IPS-11a (cell line): ENCODE data around the gene ELF3.
"Not testable (repeated sequence)": the region's sequence is repeated elsewhere in the genome, so short reads cannot be mapped to it uniquely, and the experiment has no call there.

Experiments used
- H3K4me3 ChIP-seq: one replicate; pipeline ENCODE4 v1.5.1; 2013; ENCODE audit warnings: low read depth, low read length, control low read depth

The ELF3 gene

DNA sequence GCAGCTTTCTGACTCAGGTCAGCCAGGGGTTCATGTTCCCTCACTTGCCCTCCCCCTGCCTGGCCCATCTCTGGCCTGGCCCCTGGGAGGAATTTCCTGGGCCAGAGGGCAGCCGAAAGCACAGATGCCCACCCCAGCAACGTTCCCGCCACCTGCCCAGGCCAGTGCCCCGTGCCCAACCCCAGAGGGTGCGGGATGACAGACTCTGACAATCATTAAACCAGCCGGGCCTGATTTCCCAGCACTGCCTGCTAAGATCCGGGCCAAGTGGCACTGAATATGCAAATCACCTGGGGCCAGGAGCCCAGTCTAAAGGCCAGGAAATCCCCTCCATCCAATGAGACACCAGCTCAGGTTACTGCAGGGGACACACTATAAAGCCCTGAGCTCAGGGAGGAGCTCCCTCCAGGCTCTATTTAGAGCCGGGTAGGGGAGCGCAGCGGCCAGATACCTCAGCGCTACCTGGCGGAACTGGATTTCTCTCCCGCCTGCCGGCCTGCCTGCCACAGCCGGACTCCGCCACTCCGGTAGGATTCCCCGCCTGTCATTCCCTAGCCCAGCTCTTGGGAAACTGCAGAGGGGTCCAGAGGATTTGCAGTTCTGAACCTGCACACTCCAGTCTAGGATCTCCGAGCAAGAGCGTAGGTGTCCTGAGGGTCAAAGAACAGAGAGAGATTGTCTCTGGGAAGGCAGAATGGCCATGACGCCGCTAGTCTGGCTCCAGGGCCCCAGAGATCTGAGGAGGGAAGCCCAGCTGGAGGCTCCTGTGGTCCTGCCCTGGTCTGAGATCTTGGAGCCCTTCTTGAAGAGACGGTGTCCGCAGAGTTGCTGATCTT, at the start of gene ELF3:
Gene ELF3, plus strand, starts transcription at position 408 of the 836 bp plus-strand sequence. CDS start 550 bp downstream, outside the sequence.
- H3K4me3 ChIP-seq = peak within 1 kb of the TSS; percentile 58

DNA sequence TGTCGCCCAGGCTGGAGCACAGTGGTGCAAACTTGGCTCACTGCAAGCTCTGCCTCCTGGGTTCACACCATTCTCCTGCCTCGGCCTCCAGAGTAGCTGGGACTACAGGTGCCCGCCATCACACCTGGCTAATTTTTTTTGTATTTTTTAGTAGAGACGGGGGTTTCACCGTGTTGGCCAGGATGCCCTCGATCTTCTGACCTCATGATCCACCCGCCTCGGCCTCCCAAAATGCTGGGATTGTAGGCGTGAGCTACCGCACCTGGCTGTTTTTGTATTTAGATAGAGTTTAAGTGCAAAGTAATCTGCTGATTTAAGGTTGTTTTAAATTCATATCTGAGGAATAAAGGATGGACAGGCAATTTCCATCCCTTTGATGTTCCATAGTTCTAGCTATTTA, 48.0 kb upstream of the ELF3 start:
- not testable (repeated sequence) for H3K4me3 ChIP-seq

DNA sequence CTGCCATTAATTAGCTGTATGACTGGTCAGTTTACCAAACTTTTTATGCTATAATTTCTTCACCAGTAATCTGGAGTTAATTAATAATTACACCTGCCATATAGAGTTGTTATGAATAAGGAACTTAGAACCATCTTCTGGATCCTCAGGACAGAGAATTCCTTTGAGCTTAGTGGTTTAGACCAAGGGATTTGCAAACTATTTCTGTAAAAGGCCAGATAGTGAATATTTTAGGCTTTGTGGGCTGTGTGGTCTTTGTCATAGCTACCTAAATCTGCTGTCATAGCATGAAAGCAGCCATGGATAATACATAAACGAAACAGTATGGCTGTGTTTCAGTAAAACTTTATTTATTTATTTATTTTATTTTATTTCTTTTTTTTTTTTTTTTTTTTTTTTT, 46.1 kb upstream of the ELF3 start:
- no peak overlapping the region for H3K4me3 ChIP-seq

DNA sequence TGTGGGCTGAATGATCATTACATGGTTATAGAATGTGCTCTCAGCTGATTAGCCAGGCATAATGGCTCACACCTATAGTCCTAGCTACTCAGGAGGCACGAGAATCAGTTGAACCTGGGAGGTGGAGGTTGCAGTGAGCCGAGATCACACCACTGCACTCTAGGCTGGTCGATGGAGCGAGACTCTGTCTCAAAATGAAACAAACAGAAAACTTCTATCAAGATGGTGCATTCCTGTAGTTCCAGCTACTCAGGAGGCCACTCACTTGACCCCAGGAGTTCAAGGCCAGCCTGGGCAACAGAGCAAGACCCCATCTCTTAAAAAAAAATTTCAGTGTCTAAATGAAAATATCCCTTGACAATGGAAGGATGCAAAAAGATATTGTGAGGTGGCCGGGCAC, 44.2 kb upstream of the ELF3 start:
- H3K4me3 ChIP-seq = no peak overlapping the region

DNA sequence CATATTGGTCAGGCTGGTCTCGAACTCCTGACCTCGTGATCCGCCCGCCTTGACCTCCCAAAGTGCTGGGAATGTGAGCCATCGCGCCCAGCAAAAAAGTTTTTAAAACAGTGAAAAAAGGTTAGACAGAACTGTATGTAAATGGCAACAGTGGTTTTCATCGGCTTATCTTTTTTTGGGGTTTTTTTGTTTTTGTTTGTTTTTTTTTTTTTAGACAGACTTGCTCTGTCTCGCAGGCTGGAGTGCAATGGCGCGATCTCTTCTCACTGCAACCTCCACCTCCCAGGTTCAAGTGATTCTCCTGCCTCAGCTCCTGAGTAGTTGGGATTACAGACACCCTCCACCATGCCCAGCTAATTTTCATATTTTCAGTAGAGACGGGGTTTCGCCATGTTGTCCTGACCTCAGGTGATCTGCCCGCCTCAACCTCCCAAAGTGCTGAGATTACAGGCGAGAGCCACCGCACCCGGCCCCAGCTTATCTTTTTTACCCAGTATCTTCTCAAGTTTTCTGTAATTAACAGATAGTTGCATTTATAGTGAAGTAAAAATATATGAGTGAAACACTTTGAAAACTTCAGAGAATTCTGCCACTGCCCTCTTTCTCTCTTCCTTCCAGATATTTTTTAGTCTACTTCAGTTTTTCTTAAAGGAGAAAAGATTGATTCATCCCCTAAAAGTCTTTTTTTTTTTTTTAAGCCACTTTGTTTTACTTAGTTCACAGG, 42.0 kb upstream of the ELF3 start:
- H3K4me3 ChIP-seq = no peak overlapping the region

DNA sequence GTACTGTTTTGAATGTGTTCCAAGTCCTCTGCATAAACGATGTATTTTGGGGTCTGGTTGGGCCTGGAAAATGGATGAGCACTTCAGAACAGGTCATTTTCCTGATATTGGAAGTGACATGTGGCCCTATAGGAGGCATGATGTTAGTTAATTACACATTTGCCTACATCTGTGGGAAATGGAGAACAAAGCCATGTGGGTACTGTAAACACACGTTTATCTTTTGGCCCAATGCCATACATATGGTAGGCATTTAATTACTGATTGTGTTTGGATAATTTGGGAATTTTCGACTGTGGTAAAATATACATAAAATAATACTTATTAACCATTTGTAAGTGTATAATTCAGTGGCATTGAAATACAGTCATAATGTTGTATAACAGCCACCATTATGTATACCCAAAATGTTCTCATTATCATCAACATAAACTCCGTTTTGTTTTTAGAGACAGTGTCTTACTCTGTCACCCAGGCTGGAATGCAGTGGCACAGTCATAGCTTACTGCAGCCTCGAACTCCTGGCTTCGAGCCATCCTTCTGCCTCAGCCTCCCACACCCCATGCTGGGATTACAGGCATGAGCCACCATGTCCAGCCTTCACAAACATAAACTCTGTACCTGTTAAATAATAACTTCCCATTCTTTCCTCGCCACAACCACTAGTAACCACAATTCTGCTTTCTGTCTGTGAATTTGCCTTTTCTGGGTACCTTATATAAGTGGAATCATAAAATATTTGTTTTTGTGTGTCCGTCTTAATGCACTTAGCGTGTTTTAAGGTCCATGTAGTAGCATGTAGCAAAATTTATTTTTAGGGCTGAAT, 39.8 kb upstream of the ELF3 start:
- no peak overlapping the region for H3K4me3 ChIP-seq

DNA sequence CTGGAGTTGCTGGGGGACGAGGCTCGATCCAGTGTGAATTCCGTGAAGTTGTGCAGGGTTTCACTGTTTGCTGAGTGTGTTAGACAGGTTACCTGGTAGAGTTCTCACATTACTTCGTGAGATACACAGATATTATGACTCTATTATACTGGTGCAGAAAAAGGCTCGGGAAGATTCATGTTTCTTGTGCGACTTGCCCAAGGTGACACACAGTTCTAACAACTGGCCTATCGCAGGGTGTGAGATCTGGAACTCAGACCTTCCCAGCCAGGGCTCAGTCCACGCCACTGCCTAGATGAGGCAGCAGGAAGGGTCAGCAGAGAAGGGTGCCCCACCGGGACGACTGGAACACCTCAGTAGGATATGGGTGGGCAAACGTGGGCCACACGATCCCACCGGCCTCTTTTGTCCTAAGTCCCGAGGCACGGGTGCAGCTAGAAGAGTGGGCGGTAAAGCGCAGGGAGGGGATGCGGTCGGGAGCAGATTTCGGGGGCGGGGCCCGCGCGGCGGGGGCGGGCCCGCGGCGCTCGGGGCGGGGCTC, 28.2 kb upstream of the ELF3 start:
- H3K4me3 ChIP-seq = peak overlapping the region; percentile 85

DNA sequence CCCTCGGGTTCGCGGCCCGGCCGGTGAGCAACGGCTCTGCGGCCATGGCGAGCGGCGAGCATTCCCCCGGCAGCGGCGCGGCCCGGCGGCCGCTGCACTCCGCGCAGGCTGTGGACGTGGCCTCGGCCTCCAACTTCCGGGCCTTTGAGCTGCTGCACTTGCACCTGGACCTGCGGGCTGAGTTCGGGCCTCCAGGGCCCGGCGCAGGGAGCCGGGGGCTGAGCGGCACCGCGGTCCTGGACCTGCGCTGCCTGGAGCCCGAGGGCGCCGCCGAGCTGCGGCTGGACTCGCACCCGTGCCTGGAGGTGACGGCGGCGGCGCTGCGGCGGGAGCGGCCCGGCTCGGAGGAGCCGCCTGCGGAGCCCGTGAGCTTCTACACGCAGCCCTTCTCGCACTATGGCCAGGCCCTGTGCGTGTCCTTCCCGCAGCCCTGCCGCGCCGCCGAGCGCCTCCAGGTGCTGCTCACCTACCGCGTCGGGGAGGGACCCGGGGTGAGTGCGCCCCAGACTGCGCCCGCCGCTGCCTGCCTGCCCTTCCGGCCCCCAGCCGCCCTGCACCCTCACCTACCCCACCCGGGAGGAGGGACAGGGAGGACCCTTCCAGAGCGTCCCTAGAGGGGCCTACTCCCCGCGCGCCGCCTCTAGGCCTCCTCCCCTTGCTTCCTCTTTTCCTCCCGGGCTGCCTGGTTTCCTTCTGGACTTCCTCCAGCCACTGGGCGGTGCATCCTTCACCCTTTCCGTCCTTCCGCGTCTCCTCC, 27.6 kb upstream of the ELF3 start, which contains the start of gene RNPEP:
Gene RNPEP, plus strand, starts transcription at position 26 of the 757 bp plus-strand sequence. Its CDS starts 19 bp downstream, at position 45.
- H3K4me3 ChIP-seq = peak within 1 kb of the TSS; percentile 85

DNA sequence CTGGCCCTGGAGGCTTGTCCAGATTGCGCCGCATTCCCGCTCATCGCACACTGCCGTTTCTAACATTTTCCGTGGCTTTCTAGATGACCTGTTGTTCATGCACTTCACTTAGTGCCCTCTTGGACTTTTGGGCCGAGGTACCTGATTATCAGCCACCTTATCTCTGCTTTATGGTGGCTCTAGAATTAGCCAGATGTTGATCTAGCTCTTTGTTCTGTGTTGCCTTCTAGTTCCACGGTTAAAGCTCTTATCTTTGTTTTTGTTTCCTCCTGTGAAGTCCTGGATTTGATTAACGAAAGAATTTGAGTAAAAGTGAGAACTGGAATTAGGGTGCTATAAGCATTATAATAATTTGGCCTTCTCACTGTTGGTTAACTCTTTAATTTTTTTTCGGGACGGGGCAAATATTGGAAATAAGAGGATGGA, 27.0 kb upstream of the ELF3 start:
- H3K4me3 ChIP-seq = peak overlapping the region; percentile 85

DNA sequence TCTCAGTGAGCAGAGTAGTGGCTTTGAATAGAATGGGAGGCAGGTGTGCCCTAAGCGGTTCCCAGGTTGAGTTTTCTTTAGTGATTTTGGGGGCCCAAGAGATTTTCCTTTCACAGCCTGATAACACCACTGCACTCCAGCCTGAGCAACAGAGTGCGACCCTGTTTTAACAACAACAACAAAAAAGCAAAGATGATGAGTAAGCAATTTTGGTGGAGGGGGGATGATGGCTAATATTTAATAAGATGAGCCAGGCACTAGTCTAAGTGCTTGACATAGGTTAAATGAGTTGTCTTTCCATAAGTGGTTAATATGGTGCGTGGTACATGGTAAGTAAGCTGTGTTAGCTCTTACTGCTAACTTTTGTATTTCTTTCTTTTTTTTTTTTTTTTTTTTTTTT, 25.9 kb upstream of the ELF3 start:
- H3K4me3 ChIP-seq = no peak overlapping the region

DNA sequence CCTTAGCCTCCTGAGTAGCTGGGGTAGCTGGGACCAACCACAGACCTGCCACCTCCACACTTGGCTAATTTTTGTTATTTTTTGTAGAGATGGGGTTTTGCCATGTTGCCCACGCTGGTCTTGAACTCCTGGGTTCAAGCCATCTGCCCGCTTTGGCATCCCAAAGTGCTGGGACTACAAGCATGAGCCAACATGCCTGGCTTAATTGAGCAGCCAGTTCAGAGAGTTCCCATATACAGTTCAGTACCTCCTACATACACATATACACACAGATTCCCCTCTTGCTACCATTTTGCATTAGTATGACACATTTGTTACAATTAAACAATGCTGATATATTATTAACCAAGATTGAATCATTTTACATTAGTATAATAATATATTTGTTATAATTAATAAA, 25.0 kb upstream of the ELF3 start:
- no peak overlapping the region for H3K4me3 ChIP-seq

DNA sequence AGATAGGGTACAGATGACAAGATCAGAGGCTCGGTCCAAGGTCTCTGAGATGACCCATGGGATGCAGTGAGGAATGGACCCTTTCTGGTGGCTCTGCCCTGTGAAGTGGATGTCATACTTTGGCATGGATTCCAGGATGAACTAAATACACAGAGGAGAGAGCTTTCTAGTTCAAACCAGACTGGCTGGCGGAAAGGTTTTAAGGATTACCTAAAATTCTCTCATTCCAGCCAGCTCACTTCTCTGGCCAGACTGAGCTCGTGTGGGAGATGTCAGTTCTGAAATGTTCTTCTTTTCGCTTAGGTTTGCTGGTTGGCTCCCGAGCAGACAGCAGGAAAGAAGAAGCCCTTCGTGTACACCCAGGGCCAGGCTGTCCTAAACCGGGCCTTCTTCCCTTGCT, 21.8 kb upstream of the ELF3 start:
- H3K4me3 ChIP-seq = no peak overlapping the region

DNA sequence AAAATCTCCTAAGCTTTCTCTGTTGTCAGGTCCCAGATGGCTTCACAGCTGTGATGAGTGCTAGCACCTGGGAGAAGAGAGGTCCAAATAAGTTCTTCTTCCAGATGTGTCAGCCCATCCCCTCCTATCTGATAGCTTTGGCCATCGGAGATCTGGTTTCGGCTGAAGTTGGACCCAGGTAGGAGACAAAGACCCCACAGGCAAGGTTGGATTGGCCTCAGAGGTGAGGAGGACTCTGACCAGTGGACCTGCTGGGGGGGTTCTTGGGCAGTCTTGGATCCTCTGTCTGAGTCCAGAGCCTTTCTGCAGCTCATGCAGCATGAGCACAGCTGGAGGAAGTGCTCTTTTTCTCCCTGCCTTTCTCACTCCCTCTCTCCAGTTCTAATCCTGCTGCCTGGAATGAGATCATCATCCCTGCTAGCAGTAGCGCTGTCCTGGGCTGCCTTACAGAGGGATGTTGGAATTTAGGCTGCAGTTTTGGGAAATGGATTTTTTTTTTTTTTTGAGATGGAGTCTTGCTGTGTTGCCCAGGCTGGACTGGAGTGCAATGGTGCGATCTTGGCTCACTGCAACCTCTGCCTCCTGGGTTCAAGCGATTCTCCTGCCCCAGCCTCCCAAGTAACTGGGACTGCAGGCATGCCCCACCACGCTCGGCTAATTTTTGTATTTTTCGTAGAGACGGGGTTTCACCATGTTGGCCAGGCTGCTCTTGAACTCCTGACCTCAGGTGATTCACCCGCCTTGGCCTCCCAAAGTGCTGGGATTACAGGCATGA, 20.8 kb upstream of the ELF3 start:
- H3K4me3 ChIP-seq = no peak overlapping the region

DNA sequence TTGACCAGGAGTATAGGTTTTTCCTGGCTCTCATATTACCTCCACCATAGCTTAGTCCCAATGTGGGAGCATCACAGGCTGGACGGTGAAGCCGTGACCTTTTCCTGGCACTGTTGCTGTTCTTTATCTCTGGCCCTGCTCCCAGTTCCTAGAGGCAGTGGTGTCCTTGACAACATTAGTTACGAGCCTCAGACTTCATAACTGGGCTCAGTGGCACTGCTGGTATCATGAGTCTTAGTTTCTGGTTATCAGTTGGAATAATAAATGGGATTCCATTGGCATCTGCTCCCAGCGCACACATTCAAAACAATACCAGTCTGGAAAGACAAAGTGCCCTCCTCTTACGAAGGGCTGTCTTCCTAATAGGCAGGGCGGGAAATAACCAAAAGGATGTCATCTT, 20.0 kb upstream of the ELF3 start:
- no peak overlapping the region for H3K4me3 ChIP-seq

DNA sequence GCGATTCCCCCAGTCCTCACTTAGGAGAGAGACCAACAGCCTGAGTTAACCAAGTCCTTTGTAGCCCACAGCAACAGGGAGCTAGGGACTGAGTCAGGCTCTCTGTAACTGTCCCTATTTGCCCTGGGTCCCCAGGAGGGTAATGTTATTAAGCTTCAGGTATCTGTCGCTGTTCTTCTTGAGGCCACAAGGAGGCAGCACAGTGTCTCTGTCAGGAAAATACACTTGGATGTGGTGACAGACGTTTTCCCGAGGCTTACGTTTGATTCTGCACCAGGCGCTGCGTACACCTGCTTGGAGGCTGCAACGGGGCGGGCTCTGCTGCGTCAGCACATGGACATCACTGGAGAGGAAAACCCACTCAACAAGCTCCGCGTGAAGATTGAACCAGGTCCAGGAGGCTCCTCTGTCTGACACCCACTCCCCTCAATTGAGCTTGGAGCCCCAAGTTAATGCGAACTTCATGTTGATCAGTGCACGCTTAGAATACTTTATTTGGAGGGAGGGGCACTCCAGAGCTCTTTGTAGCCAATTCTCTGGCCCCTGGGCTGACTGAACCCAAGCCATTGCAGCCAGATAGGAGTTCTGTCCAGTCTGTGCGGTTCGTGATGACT, 10.7 kb upstream of the ELF3 start:
- H3K4me3 ChIP-seq = no peak overlapping the region

DNA sequence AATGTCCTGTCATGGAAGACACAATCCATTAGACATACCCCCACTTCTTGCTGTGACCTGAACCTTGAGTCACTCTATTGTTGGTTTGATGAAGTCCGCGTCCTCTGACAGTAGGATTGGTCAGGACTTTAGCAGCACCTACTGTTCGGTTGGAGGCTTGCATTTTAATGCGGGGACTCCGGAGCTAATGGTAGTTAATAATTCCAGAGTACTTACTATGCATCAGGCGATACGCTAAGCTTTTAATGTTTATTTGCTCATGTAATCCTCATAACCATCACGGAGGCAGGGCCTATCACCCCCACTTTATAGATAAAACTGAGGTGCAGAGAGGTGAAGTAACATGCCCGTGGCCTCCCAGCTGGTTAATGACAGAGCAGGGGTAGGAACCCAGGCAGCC, 7.9 kb upstream of the ELF3 start:
- H3K4me3 ChIP-seq = no peak overlapping the region

DNA sequence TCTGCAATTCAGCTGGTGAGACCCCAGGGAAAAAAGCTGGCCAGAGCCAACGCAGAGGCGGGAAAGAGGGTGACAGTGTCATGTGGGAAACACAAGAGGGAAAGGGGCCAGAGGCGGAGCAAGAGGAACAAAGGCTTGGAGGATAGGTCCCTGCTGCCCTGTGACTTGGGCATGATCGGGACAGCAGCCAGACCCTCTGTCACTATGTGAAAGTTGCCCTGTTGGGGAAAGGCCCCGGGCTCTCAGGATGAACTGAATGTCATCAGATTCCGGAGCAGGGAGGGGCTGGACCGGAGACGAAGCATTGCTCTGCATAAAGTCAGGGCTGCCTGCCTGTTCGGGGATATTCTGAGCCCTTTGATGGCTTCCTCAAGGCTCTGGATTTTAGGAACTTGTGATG, 5.7 kb upstream of the ELF3 start:
- H3K4me3 ChIP-seq = no peak overlapping the region

DNA sequence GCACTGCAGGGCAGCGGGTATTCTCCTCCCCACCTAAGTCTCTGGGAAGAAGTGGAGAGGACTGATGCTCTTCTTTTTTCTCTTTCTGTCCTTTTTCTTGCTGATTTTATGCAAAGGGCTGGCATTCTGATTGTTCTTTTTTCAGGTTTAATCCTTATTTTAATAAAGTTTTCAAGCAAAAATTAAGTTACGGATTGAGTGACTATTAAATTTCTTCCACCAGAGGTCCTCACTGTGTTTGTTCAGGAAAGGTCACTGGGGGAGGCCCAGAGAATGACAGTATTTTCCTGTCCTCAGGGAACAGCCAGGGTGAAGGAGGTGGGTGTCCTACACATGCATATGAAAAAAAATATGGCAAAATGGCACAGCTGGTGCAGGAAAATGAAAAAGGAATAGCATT, 4.4 kb upstream of the ELF3 start:
- H3K4me3 ChIP-seq = no peak overlapping the region

DNA sequence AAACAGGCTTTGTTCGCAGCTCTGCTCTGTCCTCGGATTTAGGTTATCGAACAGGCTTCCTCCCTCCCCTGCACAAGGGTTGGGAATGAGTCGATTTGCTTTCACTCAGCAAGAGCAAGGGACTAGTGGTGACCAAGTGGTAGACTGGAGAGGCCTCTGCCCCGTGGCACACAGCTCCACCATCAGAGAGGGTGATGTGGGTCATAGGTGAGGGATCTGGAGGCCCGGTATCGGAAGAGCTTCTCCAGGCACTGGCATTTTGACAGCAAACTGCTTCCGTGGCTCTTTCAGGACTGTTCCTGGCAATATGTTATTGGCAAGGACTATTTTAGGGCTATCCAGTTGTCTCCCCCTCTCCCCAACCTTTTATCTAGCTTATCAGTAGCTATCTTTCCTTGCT, 3.1 kb upstream of the ELF3 start:
- no peak overlapping the region for H3K4me3 ChIP-seq
